BE2C (cell line): ENCODE data around the gene NHSL2.

ENCODE experiments used
- DNase-seq: peaks from one replicate; pipeline ENCODE4 v3.0.0-alpha.2; 2020
- H3K27me3 ChIP-seq: fragments of 250-450 bp; sonication (Bioruptor Pico); 2 replicates; pipeline ENCODE4 v1.5.1; 2020; ENCODE audit warnings: mild to moderate bottlenecking
- H3K36me3 ChIP-seq: fragments of 250-450 bp; sonication (Bioruptor Pico); 2 replicates; pipeline ENCODE4 v1.5.1; 2020; ENCODE audit warnings: mild to moderate bottlenecking
- H3K4me1 ChIP-seq: fragments of 250-450 bp; sonication (Bioruptor Pico); 2 replicates; pipeline ENCODE4 v1.5.1; 2020
- H3K4me3 ChIP-seq: 2 replicates; pipeline ENCODE4 v1.5.1; 2011; ENCODE audit warnings: low read depth, low read length
- H3K9me3 ChIP-seq: fragments of 250-450 bp; sonication (Bioruptor Pico); 2 replicates; pipeline ENCODE4 v1.5.1; 2020
- CTCF ChIP-seq: IDR thresholded peaks from 2 replicates; pipeline ENCODE4 v1.5.1; 2012; ENCODE audit warnings: mild to moderate bottlenecking, low read depth, low read length

NHSL2 gene

GRCh38 chrX:72073633-72074032, 163.0 kb downstream of the NHSL2 start:
- peak overlapping the region; percentile 62 for H3K4me3 ChIP-seq
- peaks cover 4% of the 10 kb centered on the region for H3K36me3 ChIP-seq
- no peaks in the 10 kb centered on the region for H3K9me3 ChIP-seq
- DNase-seq, result no peak
- no peaks in the 10 kb centered on the region for H3K27me3 ChIP-seq
- TF ChIP-seq CTCF, result no peak
- H3K4me1 ChIP-seq, result peaks cover 11% of the 10 kb centered on the region; the same call in 1 of the 2 replicates

GRCh38 chrX:72078411-72078810, 167.8 kb downstream of the NHSL2 start:
- Histone ChIP-seq H3K4me3 (no peak overlapping the region), H3K27me3 (no peaks in the 10 kb centered on the region), H3K9me3 (no peaks in the 10 kb centered on the region), H3K4me1 (peaks cover 39% of the 10 kb centered on the region), H3K36me3 (peaks cover 4% of the 10 kb centered on the region)
- DNase-seq, result no peak
- TF ChIP-seq CTCF, result no peak

- no peak for TF ChIP-seq CTCF
- Histone ChIP-seq H3K36me3 (peaks cover 4% of the 10 kb centered on the region), H3K4me3 (peak overlapping the region; percentile 41), H3K4me1 (peaks cover 40% of the 10 kb centered on the region), H3K27me3 (no peaks in the 10 kb centered on the region), H3K9me3 (no peaks in the 10 kb centered on the region)
- peak; percentile 26 for DNase-seq
Observed at GRCh38 chrX:72079607-72080006, 169.0 kb downstream of the NHSL2 start.

GRCh38 chrX:72080150-72080549, 169.5 kb downstream of the NHSL2 start:
- no peaks in the 10 kb centered on the region for H3K9me3 ChIP-seq
- H3K36me3 ChIP-seq, result peaks cover 4% of the 10 kb centered on the region
- no peak for DNase-seq
- peaks cover 42% of the 10 kb centered on the region for H3K4me1 ChIP-seq
- no peak for TF ChIP-seq CTCF
- no peaks in the 10 kb centered on the region for H3K27me3 ChIP-seq
- H3K4me3 ChIP-seq, result peak overlapping the region; percentile 41

GRCh38 chrX:72080800-72081199, 170.2 kb downstream of the NHSL2 start:
- Histone ChIP-seq H3K4me1 (peaks cover 42% of the 10 kb centered on the region), H3K4me3 (peak overlapping the region; percentile 41), H3K27me3 (no peaks in the 10 kb centered on the region), H3K36me3 (peaks cover 4% of the 10 kb centered on the region), H3K9me3 (no peaks in the 10 kb centered on the region)
- DNase-seq, result peak; percentile 40
- no peak for TF ChIP-seq CTCF

- peaks cover 42% of the 10 kb centered on the region for H3K4me1 ChIP-seq
- H3K36me3 ChIP-seq, result peaks cover 4% of the 10 kb centered on the region
- DNase-seq, result peak; percentile 50
- no peaks in the 10 kb centered on the region for H3K9me3 ChIP-seq
- TF ChIP-seq CTCF, result no peak
- H3K27me3 ChIP-seq, result no peaks in the 10 kb centered on the region
- peak overlapping the region; percentile 27 for H3K4me3 ChIP-seq
Observed at GRCh38 chrX:72081605-72082320, 171.1 kb downstream of the NHSL2 start.
